Hepatocyte (in vitro differentiated cells): ENCODE results near the gene BRD3. TPM values are rescaled to one million over a fixed set of nuclear protein-coding genes. Genes with fewer than 3 reads are reported as not detected.

Experiments
- DNase-seq: peaks from one replicate; pipeline ENCODE4 v3.0.0-alpha.2; 2016; ENCODE audit warnings: low spot score
- H2AFZ ChIP-seq: fragments of 200-600 bp; sonication (generic); 2 replicates; pipeline ENCODE4 v1.6.0; 2016; ENCODE audit warnings: antibody characterized with exemption, mild to moderate bottlenecking
- H3K27ac ChIP-seq: fragments of 200-600 bp; sonication (generic); 2 replicates; pipeline ENCODE4 v1.5.1; 2016; ENCODE audit warnings: mild to moderate bottlenecking
- H3K27me3 ChIP-seq: fragments of 200-600 bp; sonication (generic); 2 replicates; pipeline ENCODE4 v1.6.1; 2016
- H3K36me3 ChIP-seq: fragments of 200-600 bp; sonication (generic); replicated peaks from 2 replicates; pipeline ENCODE4 v1.5.1; 2016; ENCODE audit warnings: low read depth; ENCODE audit not compliant: insufficient read depth
- H3K4me1 ChIP-seq: fragments of 200-600 bp; sonication (generic); 2 replicates; pipeline ENCODE4 v1.5.1; 2016; ENCODE audit warnings: mild to moderate bottlenecking, moderate library complexity; ENCODE audit not compliant: insufficient read depth
- H3K4me2 ChIP-seq: fragments of 200-600 bp; sonication (generic); 2 replicates; pipeline ENCODE4 v1.6.0; 2016
- H3K4me3 ChIP-seq: fragments of 200-600 bp; sonication (generic); 2 replicates; pipeline ENCODE4 v1.5.1; 2016; ENCODE audit warnings: mild to moderate bottlenecking
- H3K79me2 ChIP-seq: fragments of 200-600 bp; sonication (generic); 2 replicates; pipeline ENCODE4 v1.6.0; 2017; ENCODE audit warnings: mild to moderate bottlenecking
- H3K9me2 ChIP-seq: fragments of 200-600 bp; sonication (generic); replicated peaks from 2 replicates; pipeline ENCODE4 v1.6.0; 2017; ENCODE audit warnings: mild to moderate bottlenecking; ENCODE audit not compliant: insufficient read depth
- H3K9me3 ChIP-seq: fragments of 200-600 bp; sonication (generic); 2 replicates; pipeline ENCODE4 v1.5.1; 2016; ENCODE audit warnings: low read depth, mild to moderate bottlenecking
- H4K20me1 ChIP-seq: fragments of 200-600 bp; sonication (generic); 2 replicates; pipeline ENCODE4 v1.6.0; 2016; ENCODE audit warnings: mild to moderate bottlenecking; ENCODE audit not compliant: insufficient read depth, poor library complexity, severe bottlenecking
- EZH2 ChIP-seq: fragments of 200-600 bp; sonication (generic); IDR thresholded peaks from 2 replicates; pipeline ENCODE4 v1.6.1; 2016; ENCODE audit warnings: antibody characterized with exemption, mild to moderate bottlenecking, borderline replicate concordance
- EZH2phosphoT487 ChIP-seq: fragments of 200-600 bp; sonication (generic); IDR thresholded peaks from one replicate; pipeline ENCODE4 v1.6.1; 2018; ENCODE audit warnings: antibody characterized with exemption, mild to moderate bottlenecking, low read depth, moderate library complexity; ENCODE audit not compliant: unreplicated experiment, severe bottlenecking
- WGBS: methylation state at CpG from one replicate; pipeline ENCODE4 v1.1.6; 2016; ENCODE audit warnings: low lambda C conversion rate; ENCODE audit errors: missing lambda C conversion rate; 5-methylcytosine and 5-hydroxymethylcytosine counted together
- polyA plus RNA-seq: library from polyadenylated mRNA; unstranded; fragments of >200 nt; fragmentation: Nextera tagmentation; extraction: Ambion mirVana; gene quantifications from 2 replicates; pipeline ENCODE4 v1.2.1, GENCODE V29; 2016
- total RNA-seq: library from RNA; depleted of rRNA; stranded (reverse); fragments of >200 nt; gene quantifications from 2 replicates; pipeline ENCODE4 v1.2.3, GENCODE V29; 2014
- TF ChIP-seq, protein P1 (sequence below): fragments of 200-600 bp; sonication (generic); IDR thresholded peaks from 2 replicates; pipeline ENCODE4 v1.5.1; 2016; ENCODE audit warnings: antibody characterized with exemption, mild to moderate bottlenecking; ENCODE audit not compliant: poor library complexity

BRD3 gene
- total and polyA plus RNA-seq, 2 experiments from 2014 or later = 9.0 to 29.6 TPM

DNA sequence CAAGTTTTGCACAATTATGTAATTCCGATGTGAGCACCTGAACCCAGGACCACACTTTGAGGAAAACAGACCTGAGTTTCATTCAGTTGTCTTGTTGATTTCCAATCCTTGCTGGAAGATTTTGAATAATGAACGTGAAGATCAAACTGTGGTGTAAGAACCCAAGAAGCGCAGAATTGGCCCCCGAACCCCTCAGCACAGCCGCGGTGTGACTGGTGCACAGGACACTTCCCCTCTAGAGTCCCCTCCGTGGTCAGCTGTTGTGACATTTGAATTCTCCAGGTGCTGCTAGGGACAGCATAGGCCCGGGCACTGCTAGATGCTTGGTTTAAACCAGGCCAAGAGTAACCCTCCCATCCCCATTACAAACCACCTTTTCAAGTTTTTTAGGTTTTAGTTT lies 40.8 kb downstream of the BRD3 start:
- DNase-seq = no peak
- H3K36me3 ChIP-seq = no peaks in the 10 kb centered on the region
- no peak overlapping the region for H3K27ac ChIP-seq
- H2AFZ ChIP-seq = no peak overlapping the region
- no peaks in the 10 kb centered on the region for H3K9me3 ChIP-seq
- H3K4me3 ChIP-seq = no peak overlapping the region
- H3K4me1 ChIP-seq = peaks cover 6% of the 10 kb centered on the region
- no peak overlapping the region for H3K4me2 ChIP-seq
- TF ChIP-seq EZH2phosphoT487 = no peak
- TF ChIP-seq EZH2 = no peak
- TF ChIP-seq, protein P1, sequence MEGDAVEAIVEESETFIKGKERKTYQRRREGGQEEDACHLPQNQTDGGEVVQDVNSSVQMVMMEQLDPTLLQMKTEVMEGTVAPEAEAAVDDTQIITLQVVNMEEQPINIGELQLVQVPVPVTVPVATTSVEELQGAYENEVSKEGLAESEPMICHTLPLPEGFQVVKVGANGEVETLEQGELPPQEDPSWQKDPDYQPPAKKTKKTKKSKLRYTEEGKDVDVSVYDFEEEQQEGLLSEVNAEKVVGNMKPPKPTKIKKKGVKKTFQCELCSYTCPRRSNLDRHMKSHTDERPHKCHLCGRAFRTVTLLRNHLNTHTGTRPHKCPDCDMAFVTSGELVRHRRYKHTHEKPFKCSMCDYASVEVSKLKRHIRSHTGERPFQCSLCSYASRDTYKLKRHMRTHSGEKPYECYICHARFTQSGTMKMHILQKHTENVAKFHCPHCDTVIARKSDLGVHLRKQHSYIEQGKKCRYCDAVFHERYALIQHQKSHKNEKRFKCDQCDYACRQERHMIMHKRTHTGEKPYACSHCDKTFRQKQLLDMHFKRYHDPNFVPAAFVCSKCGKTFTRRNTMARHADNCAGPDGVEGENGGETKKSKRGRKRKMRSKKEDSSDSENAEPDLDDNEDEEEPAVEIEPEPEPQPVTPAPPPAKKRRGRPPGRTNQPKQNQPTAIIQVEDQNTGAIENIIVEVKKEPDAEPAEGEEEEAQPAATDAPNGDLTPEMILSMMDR = no peak
- no peaks in the 10 kb centered on the region for H4K20me1 ChIP-seq
- no peaks in the 10 kb centered on the region for H3K79me2 ChIP-seq
- no peaks in the 10 kb centered on the region for H3K27me3 ChIP-seq
- no peaks in the 10 kb centered on the region for H3K9me2 ChIP-seq
- WGBS = 93% methylated on average over 8 of the region's 8 CpGs

DNA sequence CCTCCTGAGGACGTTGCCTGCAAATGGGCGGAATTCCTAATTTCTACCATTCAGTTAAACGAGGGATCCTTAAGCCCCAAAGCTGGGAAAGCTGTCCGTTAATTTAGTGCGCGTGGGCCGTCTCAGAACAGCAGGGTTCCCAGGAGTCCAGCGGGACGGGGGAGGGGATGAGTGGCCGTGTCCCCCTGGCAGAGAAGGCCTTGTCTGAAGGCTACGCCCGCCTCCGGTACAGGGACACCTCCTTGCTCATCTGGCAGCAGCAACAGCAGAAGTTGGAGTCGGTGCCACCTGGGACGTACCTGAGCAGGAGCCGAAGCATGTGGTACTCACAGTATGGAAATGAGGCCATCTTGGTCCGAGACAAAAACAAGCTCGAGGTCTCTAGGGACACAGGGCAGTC lies 41.2 kb downstream of the BRD3 start:
- H3K9me3 ChIP-seq = no peaks in the 10 kb centered on the region
- H2AFZ ChIP-seq = no peak overlapping the region
- no peaks in the 10 kb centered on the region for H3K36me3 ChIP-seq
- H3K4me1 ChIP-seq = peaks cover 6% of the 10 kb centered on the region
- no peaks in the 10 kb centered on the region for H3K9me2 ChIP-seq
- DNase-seq = no peak
- H3K4me3 ChIP-seq = no peak overlapping the region
- H3K79me2 ChIP-seq = no peaks in the 10 kb centered on the region
- 89% methylated on average over 18 of the region's 18 CpGs for WGBS
- H4K20me1 ChIP-seq = no peaks in the 10 kb centered on the region
- no peaks in the 10 kb centered on the region for H3K27me3 ChIP-seq
- no peak for TF ChIP-seq EZH2phosphoT487
- TF ChIP-seq EZH2 = no peak
- TF ChIP-seq, protein P1 = no peak
- no peak overlapping the region for H3K27ac ChIP-seq
- peak overlapping the region; percentile 88 for H3K4me2 ChIP-seq

DNA sequence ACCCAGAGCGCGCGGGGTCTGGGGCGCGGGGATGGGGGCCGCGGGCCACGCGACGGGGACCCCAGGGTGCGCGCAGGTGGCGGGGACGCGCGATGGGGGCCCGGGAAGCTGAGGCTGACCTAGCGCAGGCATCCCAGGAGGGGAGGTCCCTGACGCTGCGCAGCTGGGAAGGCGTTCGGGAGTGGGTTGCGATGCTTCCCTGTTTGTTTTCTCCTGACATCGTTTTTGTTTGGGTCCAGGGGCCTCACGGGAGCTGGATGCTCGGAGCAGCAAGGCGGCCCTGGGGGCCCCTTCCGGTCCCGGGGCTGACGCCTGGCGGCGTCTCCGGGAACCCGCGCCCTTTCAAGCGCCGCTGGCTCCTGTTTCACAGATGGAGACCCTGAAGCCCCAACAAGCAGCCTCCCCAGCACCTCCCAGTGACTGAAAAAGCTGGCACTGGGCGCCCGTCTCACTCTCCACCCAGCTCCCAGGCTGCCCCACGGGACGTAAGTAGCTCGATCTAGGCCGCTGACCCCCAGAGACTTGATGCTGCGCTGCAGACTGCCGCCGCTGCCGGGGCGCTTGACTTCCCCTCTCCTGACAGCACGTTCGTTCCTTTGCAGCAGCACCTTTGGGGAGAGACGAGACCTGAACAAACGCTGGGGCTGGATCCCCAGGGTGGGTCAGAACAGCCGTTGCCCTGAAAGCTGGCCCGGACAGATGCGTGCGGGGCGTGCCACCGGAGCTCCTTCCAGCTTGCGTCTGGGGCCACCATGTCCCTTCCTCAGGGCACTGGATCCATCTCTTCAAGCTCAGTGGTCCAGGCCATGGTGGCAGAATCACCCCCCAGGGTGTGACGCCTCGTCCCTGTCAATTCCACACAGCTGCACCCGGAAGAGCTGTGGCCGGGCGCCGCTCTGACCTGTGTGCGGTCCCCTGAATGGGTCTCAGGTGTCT lies 42.0 kb downstream of the BRD3 start:
- Histone ChIP-seq H3K27ac (peak overlapping the region; percentile 44), H3K9me3 (no peaks in the 10 kb centered on the region), H2AFZ (peak overlapping the region; percentile 89), H3K4me3 (peak overlapping the region; percentile 93), H3K27me3 (no peaks in the 10 kb centered on the region), H4K20me1 (no peaks in the 10 kb centered on the region), H3K4me1 (peaks cover 6% of the 10 kb centered on the region), H3K36me3 (no peaks in the 10 kb centered on the region), H3K79me2 (no peaks in the 10 kb centered on the region), H3K9me2 (no peaks in the 10 kb centered on the region), H3K4me2 (peak overlapping the region; percentile 88)
- 21% methylated on average over 51 of the region's 66 CpGs for WGBS
- no peak for TF ChIP-seq EZH2phosphoT487
- TF ChIP-seq EZH2 = no peak
- TF ChIP-seq, protein P1 = no peak
- peak; percentile 77 for DNase-seq
